WTC11 (cell line): Measurements from ENCODE around the gene FBXL13. TPM values are rescaled to one million over a fixed set of nuclear protein-coding genes. Genes with fewer than 3 reads are reported as not detected.

Experiments used
- ATAC-seq: fragments of 200-7000 bp; cut with Tn5 transposase; 2 replicates; pipeline ENCODE4 v1.10.0; 2021; ENCODE audit warnings: mild to moderate bottlenecking, moderate library complexity
- CTCF ChIA-PET: fragments of 300-600 bp; sonication (Branson Sonifier 250); formaldehyde crosslinking; loops from one replicate; lab custom pipeline; 2021; ENCODE audit warnings: antibody characterized with exemption; lab: Charles Lee
- POLR2A ChIA-PET: fragments of 350-600 bp; sonication (Branson Sonifier 250); formaldehyde crosslinking; loops from one replicate; lab custom pipeline; 2021; ENCODE audit warnings: antibody characterized with exemption; lab: Charles Lee
- DNase-seq: peaks from one replicate; pipeline ENCODE4 v3.0.0; 2021; ENCODE audit warnings: low spot score
- H3K27ac Mint-ChIP-seq: 2 replicates; pipeline ENCODE4 v1.8.0; 2021; ENCODE audit warnings: mixed read lengths
- H3K27me3 Mint-ChIP-seq: 2 replicates; pipeline ENCODE4 v1.8.0; 2021; ENCODE audit warnings: low read depth, mild to moderate bottlenecking, moderate library complexity, mixed read lengths
- H3K36me3 Mint-ChIP-seq: 2 replicates; pipeline ENCODE4 v1.8.0; 2021; ENCODE audit warnings: mixed read lengths
- H3K4me1 Mint-ChIP-seq: 2 replicates; pipeline ENCODE4 v1.8.0; 2022; ENCODE audit warnings: mixed read lengths
- H3K4me3 Mint-ChIP-seq: 2 replicates; pipeline ENCODE4 v1.8.0; 2021; ENCODE audit warnings: mild to moderate bottlenecking, moderate library complexity, mixed read lengths
- H3K9me3 Mint-ChIP-seq: 2 replicates; pipeline ENCODE4 v1.8.0; 2021; ENCODE audit warnings: mixed read lengths
- CDX4 ChIP-seq: fragments of 250-450 bp; sonication (Bioruptor Pico); IDR thresholded peaks from 2 replicates; pipeline ENCODE4 v1.9.0; 2021; ENCODE audit warnings: moderate library complexity, mild to moderate bottlenecking, inconsistent platforms, borderline replicate concordance
- CREB1 ChIP-seq: sonication (generic); formaldehyde crosslinking; IDR thresholded peaks from 2 replicates; pipeline ENCODE4 v1.8.0; 2023; ENCODE audit warnings: mild to moderate bottlenecking, missing genetic modification reagents
- FOXK1 ChIP-seq: sonication (generic); formaldehyde crosslinking; IDR thresholded peaks from 2 replicates; pipeline ENCODE4 v1.8.0; 2022; ENCODE audit warnings: mild to moderate bottlenecking, moderate library complexity, missing genetic modification reagents
- HMGXB4 ChIP-seq: sonication (generic); formaldehyde crosslinking; IDR thresholded peaks from 2 replicates; pipeline ENCODE4 v1.8.1; 2023; ENCODE audit warnings: mild to moderate bottlenecking, moderate library complexity, missing genetic modification reagents
- MXD4 ChIP-seq: fragments of 250-450 bp; sonication (Bioruptor Pico); IDR thresholded peaks from 2 replicates; pipeline ENCODE4 v1.8.0; 2021; ENCODE audit warnings: mild to moderate bottlenecking, moderate library complexity, borderline replicate concordance
- NFE2L1 ChIP-seq: sonication (generic); formaldehyde crosslinking; IDR thresholded peaks from 2 replicates; pipeline ENCODE4 v1.8.1; 2023; ENCODE audit warnings: missing genetic modification reagents
- OVOL2 ChIP-seq: fragments of 250-450 bp; sonication (Bioruptor Pico); IDR thresholded peaks from 2 replicates; pipeline ENCODE4 v1.9.0; 2021; ENCODE audit warnings: mild to moderate bottlenecking, borderline replicate concordance
- PREB ChIP-seq: sonication (generic); formaldehyde crosslinking; IDR thresholded peaks from 2 replicates; pipeline ENCODE4 v1.8.1; 2022; ENCODE audit warnings: mild to moderate bottlenecking, missing genetic modification reagents, moderate library complexity, borderline replicate concordance
- ZNF263 ChIP-seq: sonication (generic); formaldehyde crosslinking; IDR thresholded peaks from 2 replicates; pipeline ENCODE4 v1.8.1; 2022; ENCODE audit warnings: low read depth, mild to moderate bottlenecking, moderate library complexity, missing genetic modification reagents
- ZNF281 ChIP-seq: sonication (generic); formaldehyde crosslinking; IDR thresholded peaks from 2 replicates; pipeline ENCODE4 v1.8.0; 2023; ENCODE audit warnings: mild to moderate bottlenecking, missing genetic modification reagents
- ZNF423 ChIP-seq: fragments of 250-450 bp; sonication (Bioruptor Pico); IDR thresholded peaks from 2 replicates; pipeline ENCODE4 v2.1.2; 2022; ENCODE audit warnings: mild to moderate bottlenecking, moderate library complexity
- total RNA-seq: library from RNA; stranded (reverse); gene quantifications from 3 replicates; pipeline ENCODE4 v1.2.3, GENCODE V29; 2021
- TF ChIP-seq, protein P1 (sequence below): fragments of 250-450 bp; sonication (Bioruptor Pico); IDR thresholded peaks from 2 replicates; pipeline ENCODE4 v1.8.0; 2021; ENCODE audit warnings: mild to moderate bottlenecking
- TF ChIP-seq, protein P2 (sequence below): sonication (generic); formaldehyde crosslinking; IDR thresholded peaks from 2 replicates; pipeline ENCODE4 v1.8.1; 2022; ENCODE audit warnings: missing genetic modification reagents, borderline replicate concordance
- TF ChIP-seq, protein P3 (sequence below): sonication (generic); formaldehyde crosslinking; IDR thresholded peaks from 2 replicates; pipeline ENCODE4 v1.8.0; 2023; ENCODE audit warnings: missing genetic modification reagents
- TF ChIP-seq, protein P4 (sequence below): fragments of 250-450 bp; sonication (Bioruptor Pico); IDR thresholded peaks from 2 replicates; pipeline ENCODE4 v1.9.0; 2021; ENCODE audit warnings: mild to moderate bottlenecking

FBXL13 gene
- total RNA-seq, 1 experiment from 2014 or later = 1.7 TPM

GRCh38 chr7:103115771-103116170, 41.2 kb upstream of the FBXL13 start (continued):
- no peak for TF ChIP-seq PREB
- TF ChIP-seq CREB1 (CRISPR knock-in tag) = no peak
- TF ChIP-seq MXD4 (CRISPR knock-in tag) = no peak
- TF ChIP-seq, all 79 proteins: peak for 0

DNA sequence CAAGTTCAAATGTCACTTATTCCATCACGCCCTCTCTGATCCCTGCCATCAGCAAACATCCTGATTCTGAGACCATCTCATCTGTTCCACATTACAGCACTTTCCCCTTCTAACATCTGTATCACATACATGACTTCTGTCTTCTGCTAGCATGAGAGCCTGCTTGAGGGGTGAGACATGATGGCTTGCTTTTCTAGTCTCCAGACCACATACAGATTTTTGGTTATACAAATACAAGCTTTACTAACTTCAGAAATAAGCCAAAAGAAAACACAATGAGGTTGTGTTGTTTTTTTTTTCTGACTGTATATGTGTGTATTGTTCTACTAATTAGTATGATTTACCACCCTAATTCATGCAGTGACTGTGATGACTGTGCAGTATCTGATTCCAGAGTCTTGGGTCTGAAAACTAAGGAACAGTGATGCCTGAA, 40.0 kb upstream of the FBXL13 start:
- Mint-ChIP-seq H3K9me3 (0 out of 2 replicates have a peak, but pooled peaks cover 7% of the 10 kb centered on the region), H3K36me3 (peaks cover 19% of the 10 kb centered on the region), H3K4me3 (no peak overlapping the region), H3K4me1 (no peaks in the 10 kb centered on the region), H3K27me3 (no peaks in the 10 kb centered on the region), H3K27ac (peak overlapping the region; percentile 8; the same call in 1 of the 2 replicates)
- POLR2A ChIA-PET = no interaction called here
- CTCF ChIA-PET = no interaction called here
- no peak for DNase-seq
- no peak for ATAC-seq
- TF ChIP-seq, protein P1, sequence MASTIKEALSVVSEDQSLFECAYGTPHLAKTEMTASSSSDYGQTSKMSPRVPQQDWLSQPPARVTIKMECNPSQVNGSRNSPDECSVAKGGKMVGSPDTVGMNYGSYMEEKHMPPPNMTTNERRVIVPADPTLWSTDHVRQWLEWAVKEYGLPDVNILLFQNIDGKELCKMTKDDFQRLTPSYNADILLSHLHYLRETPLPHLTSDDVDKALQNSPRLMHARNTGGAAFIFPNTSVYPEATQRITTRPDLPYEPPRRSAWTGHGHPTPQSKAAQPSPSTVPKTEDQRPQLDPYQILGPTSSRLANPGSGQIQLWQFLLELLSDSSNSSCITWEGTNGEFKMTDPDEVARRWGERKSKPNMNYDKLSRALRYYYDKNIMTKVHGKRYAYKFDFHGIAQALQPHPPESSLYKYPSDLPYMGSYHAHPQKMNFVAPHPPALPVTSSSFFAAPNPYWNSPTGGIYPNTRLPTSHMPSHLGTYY = no peak
- TF ChIP-seq, protein P2, sequence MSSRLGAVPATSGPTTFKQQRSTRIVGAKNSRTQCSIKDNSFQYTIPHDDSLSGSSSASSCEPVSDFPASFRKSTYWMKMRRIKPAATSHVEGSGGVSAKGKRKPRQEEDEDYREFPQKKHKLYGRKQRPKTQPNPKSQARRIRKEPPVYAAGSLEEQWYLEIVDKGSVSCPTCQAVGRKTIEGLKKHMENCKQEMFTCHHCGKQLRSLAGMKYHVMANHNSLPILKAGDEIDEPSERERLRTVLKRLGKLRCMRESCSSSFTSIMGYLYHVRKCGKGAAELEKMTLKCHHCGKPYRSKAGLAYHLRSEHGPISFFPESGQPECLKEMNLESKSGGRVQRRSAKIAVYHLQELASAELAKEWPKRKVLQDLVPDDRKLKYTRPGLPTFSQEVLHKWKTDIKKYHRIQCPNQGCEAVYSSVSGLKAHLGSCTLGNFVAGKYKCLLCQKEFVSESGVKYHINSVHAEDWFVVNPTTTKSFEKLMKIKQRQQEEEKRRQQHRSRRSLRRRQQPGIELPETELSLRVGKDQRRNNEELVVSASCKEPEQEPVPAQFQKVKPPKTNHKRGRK = no peak
- no peak for TF ChIP-seq ZNF281 (CRISPR knock-in tag)
- no peak for TF ChIP-seq CDX4 (CRISPR knock-in tag)
- no peak for TF ChIP-seq FOXK1
- no peak for TF ChIP-seq CREB1 (CRISPR knock-in tag)
- TF ChIP-seq ZNF263 (CRISPR knock-in tag) = no peak
- TF ChIP-seq OVOL2 (CRISPR knock-in tag) = no peak

DNA sequence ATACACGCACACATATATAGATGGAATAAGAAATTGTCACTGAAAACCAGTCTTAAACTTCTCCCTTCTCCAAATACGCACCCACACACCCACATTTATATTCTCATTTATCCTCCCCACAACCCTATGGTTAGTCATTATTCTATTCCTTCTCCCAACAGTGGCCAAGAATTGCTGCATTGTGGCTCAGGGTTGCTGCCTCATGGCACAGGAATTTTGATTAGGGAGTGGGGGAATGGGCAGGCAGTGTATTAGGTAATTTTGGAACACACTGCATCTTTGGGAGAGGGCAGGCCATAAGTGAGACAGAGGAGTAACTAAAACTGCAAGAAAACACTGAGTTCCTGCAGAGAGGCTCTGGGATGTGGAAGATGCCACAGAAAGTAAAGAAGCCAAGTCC, 38.6 kb upstream of the FBXL13 start:
- no peak overlapping the region for H3K27ac Mint-ChIP-seq
- H3K36me3 Mint-ChIP-seq = peaks cover 16% of the 10 kb centered on the region
- H3K27me3 Mint-ChIP-seq = no peaks in the 10 kb centered on the region
- 0 out of 2 replicates have a peak, but pooled peaks cover 7% of the 10 kb centered on the region for H3K9me3 Mint-ChIP-seq
- no peak for DNase-seq
- ChIA-PET CTCF (no interaction called here), POLR2A (no interaction called here)
- no peak overlapping the region for H3K4me3 Mint-ChIP-seq
- no peak for ATAC-seq
- H3K4me1 Mint-ChIP-seq = no peaks in the 10 kb centered on the region
- TF ChIP-seq ZNF423 (CRISPR knock-in tag) = no peak
- TF ChIP-seq NFE2L1 (CRISPR knock-in tag) = no peak
- TF ChIP-seq, protein P2 = no peak
- TF ChIP-seq, protein P3, sequence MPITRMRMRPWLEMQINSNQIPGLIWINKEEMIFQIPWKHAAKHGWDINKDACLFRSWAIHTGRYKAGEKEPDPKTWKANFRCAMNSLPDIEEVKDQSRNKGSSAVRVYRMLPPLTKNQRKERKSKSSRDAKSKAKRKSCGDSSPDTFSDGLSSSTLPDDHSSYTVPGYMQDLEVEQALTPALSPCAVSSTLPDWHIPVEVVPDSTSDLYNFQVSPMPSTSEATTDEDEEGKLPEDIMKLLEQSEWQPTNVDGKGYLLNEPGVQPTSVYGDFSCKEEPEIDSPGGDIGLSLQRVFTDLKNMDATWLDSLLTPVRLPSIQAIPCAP (CRISPR knock-in tag) = no peak
- TF ChIP-seq, protein P4, sequence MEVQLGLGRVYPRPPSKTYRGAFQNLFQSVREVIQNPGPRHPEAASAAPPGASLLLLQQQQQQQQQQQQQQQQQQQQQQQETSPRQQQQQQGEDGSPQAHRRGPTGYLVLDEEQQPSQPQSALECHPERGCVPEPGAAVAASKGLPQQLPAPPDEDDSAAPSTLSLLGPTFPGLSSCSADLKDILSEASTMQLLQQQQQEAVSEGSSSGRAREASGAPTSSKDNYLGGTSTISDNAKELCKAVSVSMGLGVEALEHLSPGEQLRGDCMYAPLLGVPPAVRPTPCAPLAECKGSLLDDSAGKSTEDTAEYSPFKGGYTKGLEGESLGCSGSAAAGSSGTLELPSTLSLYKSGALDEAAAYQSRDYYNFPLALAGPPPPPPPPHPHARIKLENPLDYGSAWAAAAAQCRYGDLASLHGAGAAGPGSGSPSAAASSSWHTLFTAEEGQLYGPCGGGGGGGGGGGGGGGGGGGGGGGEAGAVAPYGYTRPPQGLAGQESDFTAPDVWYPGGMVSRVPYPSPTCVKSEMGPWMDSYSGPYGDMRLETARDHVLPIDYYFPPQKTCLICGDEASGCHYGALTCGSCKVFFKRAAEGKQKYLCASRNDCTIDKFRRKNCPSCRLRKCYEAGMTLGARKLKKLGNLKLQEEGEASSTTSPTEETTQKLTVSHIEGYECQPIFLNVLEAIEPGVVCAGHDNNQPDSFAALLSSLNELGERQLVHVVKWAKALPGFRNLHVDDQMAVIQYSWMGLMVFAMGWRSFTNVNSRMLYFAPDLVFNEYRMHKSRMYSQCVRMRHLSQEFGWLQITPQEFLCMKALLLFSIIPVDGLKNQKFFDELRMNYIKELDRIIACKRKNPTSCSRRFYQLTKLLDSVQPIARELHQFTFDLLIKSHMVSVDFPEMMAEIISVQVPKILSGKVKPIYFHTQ (CRISPR knock-in tag) = no peak
- no peak for TF ChIP-seq HMGXB4 (CRISPR knock-in tag)
